Body of pancreas (tissue), 4 donors: ENCODE measurements around the gene USP49.

Experiments
- CTCF ChIP-seq, 7 experiments: fragments of 450-650 bp in 4 of 7; fragments of 200-600 bp in 3 of 7; sonication (generic) in 3 of 7; IDR thresholded peaks; one replicate each; pipeline ENCODE4 v1.5.1; 2016 to 2019; ENCODE audit warnings: antibody characterized with exemption in 7 of 7
- POLR2A ChIP-seq, 3 donors: fragments of 450-650 bp; IDR thresholded peaks; one replicate each; pipeline ENCODE4 v1.6.1; 2016; ENCODE audit warnings: antibody characterized with exemption in 3 of 3, mild to moderate bottlenecking in 2 of 3

- TF ChIP-seq CTCF (IDR thresholded peaks at IDR 0.05) (no peak), POLR2A (IDR thresholded peaks at IDR 0.05) (no peak)
Measured at GRCh38 chr6:41917528-41917927, 22.4 kb upstream of the USP49 start.
